ENCODE data around the gene NUAK2. TPM values are rescaled to one million over a fixed set of nuclear protein-coding genes. Genes with fewer than 3 reads are reported as not detected.

Gene NUAK2
- total RNA-seq, 2 experiments from 2014 or later = 5.3 to 9.1 TPM

DNA sequence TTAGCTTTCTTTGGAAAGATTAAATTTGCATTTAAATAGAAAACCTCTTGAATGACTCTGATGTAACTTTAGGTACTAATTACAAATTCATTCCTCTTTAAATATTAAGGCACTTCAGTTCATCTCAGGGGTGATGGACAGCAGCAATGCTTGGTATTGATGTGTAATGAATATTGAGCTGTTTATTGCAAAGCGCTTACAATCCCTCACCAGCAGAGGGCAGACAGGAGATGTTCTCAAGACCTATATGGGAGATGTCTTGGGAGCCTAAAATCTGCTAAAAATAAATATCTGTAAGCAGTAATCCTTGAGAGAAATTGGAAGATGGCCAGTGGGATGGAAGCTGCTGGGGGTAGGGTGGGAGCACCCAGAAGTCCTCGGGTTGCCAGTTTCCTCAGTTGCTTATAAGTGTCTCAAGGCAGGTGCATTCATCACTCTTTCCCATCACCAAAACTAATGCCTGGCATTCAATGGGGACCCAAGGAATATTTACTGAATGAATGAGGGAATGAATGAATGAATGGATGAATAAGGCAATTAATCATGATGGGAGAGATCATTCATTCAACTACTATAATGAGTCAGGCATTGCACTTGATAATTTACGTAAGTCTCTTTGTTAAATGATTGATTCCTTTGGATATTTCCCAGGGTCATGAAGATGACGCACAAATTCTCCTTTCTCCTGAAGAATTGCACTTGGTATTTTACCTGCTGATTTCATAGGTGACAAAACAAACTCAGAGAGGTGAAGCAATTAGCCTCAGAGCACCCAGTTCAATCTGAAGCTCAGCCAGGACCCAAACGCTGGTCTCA lies 32.9 kb upstream of the NUAK2 start:
- peak; percentile 78 for DNase-seq (ENCODE audit: low spot score)
- H3K27ac ChIP-seq (ENCODE audit: low read depth, low read length, poor library complexity, severe bottlenecking) = no peak overlapping the region
- H3K9me3 ChIP-seq (ENCODE audit: low read length) = no peaks in the 10 kb centered on the region
- CTCF ChIA-PET (ENCODE audit: unreplicated experiment) = interaction anchor here (0.9 to 1.7 kb wide), 4 partner anchors 72 to 133 kb away, joined by 3 to 7 read pairs (median 6); no protein-coding TSS in a partner anchor
- TF ChIP-seq, protein P1, sequence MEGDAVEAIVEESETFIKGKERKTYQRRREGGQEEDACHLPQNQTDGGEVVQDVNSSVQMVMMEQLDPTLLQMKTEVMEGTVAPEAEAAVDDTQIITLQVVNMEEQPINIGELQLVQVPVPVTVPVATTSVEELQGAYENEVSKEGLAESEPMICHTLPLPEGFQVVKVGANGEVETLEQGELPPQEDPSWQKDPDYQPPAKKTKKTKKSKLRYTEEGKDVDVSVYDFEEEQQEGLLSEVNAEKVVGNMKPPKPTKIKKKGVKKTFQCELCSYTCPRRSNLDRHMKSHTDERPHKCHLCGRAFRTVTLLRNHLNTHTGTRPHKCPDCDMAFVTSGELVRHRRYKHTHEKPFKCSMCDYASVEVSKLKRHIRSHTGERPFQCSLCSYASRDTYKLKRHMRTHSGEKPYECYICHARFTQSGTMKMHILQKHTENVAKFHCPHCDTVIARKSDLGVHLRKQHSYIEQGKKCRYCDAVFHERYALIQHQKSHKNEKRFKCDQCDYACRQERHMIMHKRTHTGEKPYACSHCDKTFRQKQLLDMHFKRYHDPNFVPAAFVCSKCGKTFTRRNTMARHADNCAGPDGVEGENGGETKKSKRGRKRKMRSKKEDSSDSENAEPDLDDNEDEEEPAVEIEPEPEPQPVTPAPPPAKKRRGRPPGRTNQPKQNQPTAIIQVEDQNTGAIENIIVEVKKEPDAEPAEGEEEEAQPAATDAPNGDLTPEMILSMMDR (conservative IDR thresholded peaks at IDR 0.05; ENCODE audit: low read length) = peak; percentile 96
- TF ChIP-seq EZH2phosphoT487 (IDR thresholded peaks at IDR 0.05; ENCODE audit: borderline replicate concordance, low read depth, low read length) = no peak
- H3K36me3 ChIP-seq (ENCODE audit: insufficient read depth, low read length) = no peaks in the 10 kb centered on the region
- BruUV-seq (replicated peaks) = no TSS peak
- no peaks in the 10 kb centered on the region for H3K9me2 ChIP-seq (ENCODE audit: insufficient read depth, low read length)
- no peaks in the 10 kb centered on the region for H4K20me1 ChIP-seq (ENCODE audit: insufficient read depth, low read length)
- intact Hi-C loops (cut with micrococcal nuclease; ENCODE audit: unreplicated experiment) = loop anchor here (1.0 to 5.0 kb wide), 3 partner anchors 78 to 170 kb away; no protein-coding TSS in a partner anchor
- H3K4me3 ChIP-seq (ENCODE audit: low read depth, low read length, poor library complexity, severe bottlenecking) = no peak overlapping the region
- POLR2A ChIA-PET = interaction anchor here (0.6 to 0.9 kb wide), 2 partner anchors 9 to 131 kb away, joined by 3 to 4 read pairs; no protein-coding TSS in a partner anchor
- no peaks in the 10 kb centered on the region for H3K79me2 ChIP-seq (ENCODE audit: insufficient read depth, low read depth, low read length)
- no peak overlapping the region for H3K4me2 ChIP-seq (ENCODE audit: low read length)
- H2AFZ ChIP-seq (ENCODE audit: low read length) = no peak overlapping the region
- H3K4me1 ChIP-seq (ENCODE audit: insufficient read depth, low read length, poor library complexity, severe bottlenecking) = peaks cover 9% of the 10 kb centered on the region

DNA sequence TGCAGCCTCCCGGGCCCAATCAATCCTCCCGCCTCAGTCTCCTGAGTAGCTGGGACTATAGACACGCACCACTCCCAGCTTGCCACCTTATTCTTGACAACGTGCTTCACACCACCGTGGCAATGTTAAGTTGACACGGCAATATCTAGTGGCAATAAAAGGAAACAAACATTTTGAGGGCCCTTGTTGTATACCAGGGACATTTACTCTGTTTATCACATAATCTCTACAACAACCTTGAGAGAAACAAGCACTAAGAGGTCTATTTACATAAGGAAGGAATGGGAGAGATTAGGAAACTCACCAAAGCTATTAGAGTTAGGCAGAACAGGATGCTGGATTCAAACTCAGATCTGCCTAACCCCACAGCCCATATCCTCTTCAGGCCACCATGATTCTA lies 32.1 kb upstream of the NUAK2 start:
- Histone ChIP-seq H3K4me2 (ENCODE audit: low read length) (no peak overlapping the region), H3K79me2 (ENCODE audit: insufficient read depth, low read depth, low read length) (no peaks in the 10 kb centered on the region), H3K4me1 (ENCODE audit: insufficient read depth, low read length, poor library complexity, severe bottlenecking) (peaks cover 17% of the 10 kb centered on the region), H3K36me3 (ENCODE audit: insufficient read depth, low read length) (no peaks in the 10 kb centered on the region), H3K9me2 (ENCODE audit: insufficient read depth, low read length) (no peaks in the 10 kb centered on the region), H4K20me1 (ENCODE audit: insufficient read depth, low read length) (no peaks in the 10 kb centered on the region), H2AFZ (ENCODE audit: low read length) (no peak overlapping the region), H3K4me3 (ENCODE audit: low read depth, low read length, poor library complexity, severe bottlenecking) (no peak overlapping the region), H3K9me3 (ENCODE audit: low read length) (no peaks in the 10 kb centered on the region), H3K27ac (ENCODE audit: low read depth, low read length, poor library complexity, severe bottlenecking) (no peak overlapping the region)
- no TSS peak for BruUV-seq (replicated peaks)
- CTCF ChIA-PET (ENCODE audit: unreplicated experiment) = interaction anchor here (0.6 to 1.7 kb wide), 4 partner anchors 73 to 132 kb away, joined by 3 to 7 read pairs (median 4); no protein-coding TSS in a partner anchor
- no peak for DNase-seq (ENCODE audit: low spot score)
- TF ChIP-seq EZH2phosphoT487 (IDR thresholded peaks at IDR 0.05; ENCODE audit: borderline replicate concordance, low read depth, low read length) = no peak
- TF ChIP-seq, protein P1 (conservative IDR thresholded peaks at IDR 0.05; ENCODE audit: low read length) = no peak
- POLR2A ChIA-PET = no interaction called here
- intact Hi-C loops (cut with micrococcal nuclease; ENCODE audit: unreplicated experiment) = loop anchor here (1.0 to 5.0 kb wide), 3 partner anchors 79 to 171 kb away; no protein-coding TSS in a partner anchor

DNA sequence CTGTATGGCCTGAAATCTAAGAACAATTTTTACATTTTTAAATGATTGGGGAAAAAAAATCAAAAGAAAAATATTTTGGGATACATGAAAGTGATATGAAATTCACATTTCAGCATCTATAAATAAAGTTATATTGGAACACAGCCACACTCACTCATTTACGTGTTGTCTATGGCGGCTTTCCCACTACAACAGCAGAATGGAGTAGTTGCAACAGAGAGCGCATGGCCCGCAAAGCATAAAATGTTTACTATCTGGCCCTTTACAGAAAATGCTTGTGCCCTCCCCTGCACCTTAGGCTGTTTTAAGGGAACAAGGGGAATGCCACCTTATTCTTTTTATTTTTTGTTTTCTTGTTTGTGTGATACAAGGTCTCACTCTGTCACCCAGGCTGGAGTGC lies 31.6 kb upstream of the NUAK2 start:
- Histone ChIP-seq H3K27ac (ENCODE audit: low read depth, low read length, poor library complexity, severe bottlenecking) (no peak overlapping the region), H3K4me1 (ENCODE audit: insufficient read depth, low read length, poor library complexity, severe bottlenecking) (peaks cover 21% of the 10 kb centered on the region), H3K9me2 (ENCODE audit: insufficient read depth, low read length) (no peaks in the 10 kb centered on the region), H3K79me2 (ENCODE audit: insufficient read depth, low read depth, low read length) (no peaks in the 10 kb centered on the region), H3K4me2 (ENCODE audit: low read length) (no peak overlapping the region), H3K4me3 (ENCODE audit: low read depth, low read length, poor library complexity, severe bottlenecking) (no peak overlapping the region), H3K9me3 (ENCODE audit: low read length) (no peaks in the 10 kb centered on the region), H2AFZ (ENCODE audit: low read length) (no peak overlapping the region), H3K36me3 (ENCODE audit: insufficient read depth, low read length) (no peaks in the 10 kb centered on the region), H4K20me1 (ENCODE audit: insufficient read depth, low read length) (no peaks in the 10 kb centered on the region)
- DNase-seq (ENCODE audit: low spot score) = no peak
- ChIA-PET POLR2A (no interaction called here), CTCF (ENCODE audit: unreplicated experiment) (interaction anchor here (0.6 to 1.7 kb wide), 2 partner anchors 97 to 132 kb away, joined by 3 to 7 read pairs; no protein-coding TSS in a partner anchor)
- no TSS peak for BruUV-seq (replicated peaks)
- no peak for TF ChIP-seq EZH2phosphoT487 (IDR thresholded peaks at IDR 0.05; ENCODE audit: borderline replicate concordance, low read depth, low read length)
- TF ChIP-seq, protein P1 (conservative IDR thresholded peaks at IDR 0.05; ENCODE audit: low read length) = no peak
- intact Hi-C loops (cut with micrococcal nuclease; ENCODE audit: unreplicated experiment) = loop anchor here (5.0 kb wide), 1 partner anchor 79 kb away; no protein-coding TSS in a partner anchor

All from OCI-LY7 (cell line).